Adipose tissue (tissue), 3 donors: ENCODE results near the gene CCDC144A. TPM values are rescaled to one million over a fixed set of nuclear protein-coding genes. Genes with fewer than 3 reads are reported as not detected.
A peak's percentile ranks its signal among the peaks of the same experiment; 100 is the strongest.
"Not testable (repeated sequence)": the region's sequence is repeated elsewhere in the genome, so short reads cannot be mapped to it uniquely, and the experiment has no call there.

Experiments used
- H3K27ac ChIP-seq: one replicate; pipeline ENCODE4 v1.5.1; 2013; ENCODE audit warnings: low read depth, low read length
- WGBS, 3 donors: extraction: QIAGEN DNeasy Blood & Tissue Kit; methylation state at CpG; one replicate each; pipeline ENCODE4 v1.1.7; 2013; 5-methylcytosine and 5-hydroxymethylcytosine counted together
- polyA plus RNA-seq, 3 donors: library from polyadenylated mRNA; stranded (reverse); fragments of 200-250 nt; gene quantifications; one replicate each; pipeline ENCODE4 v1.2.3, GENCODE V29; 2013
- donor health status: healthy with polysubstance abuse.
- donor health status: Bipolar disorder and iron deficiency.
- donor health status: healthy.

The CCDC144A gene, protein sequence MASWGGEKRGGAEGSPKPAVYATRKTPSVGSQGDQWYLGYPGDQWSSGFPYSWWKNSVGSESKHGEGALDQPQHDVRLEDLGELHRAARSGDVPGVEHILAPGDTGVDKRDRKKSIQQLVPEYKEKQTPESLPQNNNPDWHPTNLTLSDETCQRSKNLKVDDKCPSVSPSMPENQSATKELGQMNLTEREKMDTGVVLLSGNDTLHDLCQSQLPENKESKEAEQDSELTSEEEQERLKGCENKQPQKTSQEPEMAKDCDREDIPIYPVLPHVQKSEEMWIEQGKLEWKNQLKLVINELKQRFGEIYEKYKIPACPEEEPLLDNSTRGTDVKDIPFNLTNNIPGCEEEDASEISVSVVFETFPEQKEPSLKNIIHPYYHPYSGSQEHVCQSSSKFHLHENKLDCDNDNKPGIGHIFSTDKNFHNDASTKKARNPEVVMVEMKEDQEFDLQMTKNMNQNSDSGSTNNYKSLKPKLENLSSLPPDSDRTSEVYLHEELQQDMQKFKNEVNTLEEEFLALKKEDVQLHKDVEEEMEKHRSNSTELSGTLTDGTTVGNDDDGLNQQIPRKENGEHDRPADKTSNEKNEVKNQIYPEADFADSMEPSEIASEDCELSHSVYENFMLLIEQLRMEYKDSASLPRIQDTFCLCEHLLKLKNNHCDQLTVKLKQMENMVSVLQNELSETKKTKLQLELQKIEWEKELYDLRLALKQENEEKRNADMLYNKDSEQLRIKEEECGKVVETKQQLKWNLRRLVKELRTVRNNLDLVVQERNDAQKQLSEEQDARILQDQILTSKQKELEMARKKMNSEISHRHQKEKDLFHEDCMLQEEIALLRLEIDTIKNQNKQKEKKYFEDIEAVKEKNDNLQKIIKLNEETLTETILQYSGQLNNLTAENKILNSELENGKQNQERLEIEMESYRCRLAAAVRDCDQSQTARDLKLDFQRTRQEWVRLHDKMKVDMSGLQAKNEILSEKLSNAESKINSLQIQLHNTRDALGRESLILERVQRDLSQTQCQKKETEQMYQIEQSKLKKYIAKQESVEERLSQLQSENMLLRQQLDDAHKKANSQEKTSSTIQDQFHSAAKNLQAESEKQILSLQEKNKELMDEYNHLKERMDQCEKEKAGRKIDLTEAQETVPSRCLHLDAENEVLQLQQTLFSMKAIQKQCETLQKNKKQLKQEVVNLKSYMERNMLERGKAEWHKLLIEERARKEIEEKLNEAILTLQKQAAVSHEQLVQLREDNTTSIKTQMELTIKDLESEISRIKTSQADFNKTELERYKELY (N-terminal part only)
- 1 to 10 TPM in 2 of 3 donors, under 1 TPM in 1; 0.67 to 1.6 (median 1.5) TPM for polyA plus RNA-seq

DNA sequence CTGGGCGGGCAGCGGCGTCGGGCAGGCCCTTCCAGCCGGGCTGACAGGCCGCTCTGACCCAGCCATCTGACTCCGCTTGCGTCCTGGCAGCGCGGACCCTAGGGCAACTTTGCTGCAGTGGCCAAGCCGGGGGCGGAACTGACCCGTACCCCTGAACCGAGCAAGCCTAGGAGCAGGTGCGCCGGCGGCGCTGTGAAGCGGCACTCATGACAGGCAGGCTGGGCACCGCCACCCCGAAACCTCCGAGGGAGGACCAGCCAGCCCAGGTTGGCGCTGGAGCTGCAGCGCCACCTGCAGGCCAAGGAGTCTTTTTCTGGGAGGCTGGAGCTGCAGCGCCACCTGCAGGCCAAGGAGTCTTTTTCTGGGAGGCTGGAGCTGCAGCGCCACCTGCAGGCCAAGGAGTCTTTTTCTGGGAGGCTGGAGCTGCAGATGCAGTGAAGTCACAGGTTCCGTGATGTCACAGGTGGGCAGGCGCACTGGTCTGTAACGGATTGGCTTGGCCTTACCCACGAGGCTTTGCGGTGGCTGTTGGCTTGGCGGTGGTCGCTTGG lies at the start of gene CCDC144A:
TSS of gene CCDC144A (plus strand) at position 511 of the 551 bp plus-strand sequence. CDS start 160 bp downstream, outside the sequence.
- not testable (repeated sequence) for H3K27ac ChIP-seq
- 57 to 77% (median 58%) methylated on average over 19 to 33 of the region's 33 CpGs for WGBS, 3 donors

DNA sequence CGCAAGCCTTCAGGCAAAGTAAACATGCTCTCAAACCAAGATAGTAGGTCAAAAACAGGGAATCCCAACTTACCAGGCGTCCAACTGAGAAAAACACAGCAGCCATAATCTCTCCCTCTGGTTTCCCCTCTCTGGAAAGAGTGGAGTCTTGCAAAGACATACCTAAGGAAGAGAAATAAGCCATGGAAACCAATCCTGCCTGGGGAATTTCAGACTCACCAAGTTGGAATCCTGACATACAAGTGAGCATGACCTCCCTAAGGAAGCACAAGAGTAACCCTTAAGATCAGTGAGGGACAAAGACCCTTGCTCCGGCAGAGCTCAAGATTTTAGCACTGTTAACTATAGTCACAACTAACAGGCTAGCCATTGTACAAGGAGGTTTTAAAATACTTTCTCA lies 40.5 kb upstream of the CCDC144A start:
- WGBS, 3 donors, result 95 to 97% (median 96%) methylated on average over 3 of the region's 3 CpGs
- no peak overlapping the region for H3K27ac ChIP-seq

DNA sequence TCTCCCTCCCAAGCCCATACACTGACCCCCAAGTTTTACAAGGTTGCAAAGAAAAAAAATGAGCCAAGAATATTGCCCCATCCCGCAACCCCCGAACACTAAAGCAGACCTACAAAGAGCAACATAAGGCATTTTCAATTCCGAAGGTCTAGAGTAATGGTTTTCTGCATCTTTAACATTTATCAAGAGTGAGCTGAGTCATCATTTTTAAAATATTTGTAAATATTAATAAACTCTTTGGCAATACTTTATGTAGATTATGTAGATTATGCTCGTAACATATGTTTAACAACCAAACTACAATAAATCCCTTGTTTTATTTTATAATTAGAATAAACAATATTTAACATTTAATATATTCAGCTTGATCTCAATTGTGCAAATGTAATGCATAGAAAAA lies 37.8 kb upstream of the CCDC144A start:
- H3K27ac ChIP-seq, result no peak overlapping the region
- WGBS, 3 donors, result 95 to 96% (median 96%) methylated on average over 4 of the region's 4 CpGs

DNA sequence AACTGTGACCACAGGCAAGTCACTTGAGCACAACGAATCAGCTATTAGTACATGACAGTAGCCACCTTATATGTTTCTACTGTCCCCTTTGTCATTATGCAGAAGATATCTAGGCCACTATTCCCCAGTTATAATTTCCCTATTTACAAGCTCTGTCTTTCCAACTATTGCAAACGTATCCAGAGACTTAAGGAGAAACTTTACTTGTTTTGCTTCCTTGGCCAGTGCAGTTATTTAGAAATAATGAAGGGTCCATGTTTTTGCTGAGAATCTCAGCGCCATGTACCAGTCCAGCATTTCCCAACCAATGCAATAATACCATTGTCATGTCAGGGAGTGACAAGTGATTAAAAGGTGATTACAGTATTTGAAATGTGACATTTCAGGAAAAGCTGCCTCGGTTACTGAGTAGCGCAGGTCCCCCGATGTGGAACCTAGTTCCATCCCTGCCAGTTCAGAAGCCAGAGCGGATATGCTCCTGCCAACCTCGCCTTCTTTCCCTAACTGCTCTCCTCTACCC lies 37.1 kb upstream of the CCDC144A start:
- 5 to 14% (median 10%) methylated on average over 7 to 8 of the region's 8 CpGs for WGBS, 3 donors
- H3K27ac ChIP-seq, result peak overlapping the region; percentile 48

DNA sequence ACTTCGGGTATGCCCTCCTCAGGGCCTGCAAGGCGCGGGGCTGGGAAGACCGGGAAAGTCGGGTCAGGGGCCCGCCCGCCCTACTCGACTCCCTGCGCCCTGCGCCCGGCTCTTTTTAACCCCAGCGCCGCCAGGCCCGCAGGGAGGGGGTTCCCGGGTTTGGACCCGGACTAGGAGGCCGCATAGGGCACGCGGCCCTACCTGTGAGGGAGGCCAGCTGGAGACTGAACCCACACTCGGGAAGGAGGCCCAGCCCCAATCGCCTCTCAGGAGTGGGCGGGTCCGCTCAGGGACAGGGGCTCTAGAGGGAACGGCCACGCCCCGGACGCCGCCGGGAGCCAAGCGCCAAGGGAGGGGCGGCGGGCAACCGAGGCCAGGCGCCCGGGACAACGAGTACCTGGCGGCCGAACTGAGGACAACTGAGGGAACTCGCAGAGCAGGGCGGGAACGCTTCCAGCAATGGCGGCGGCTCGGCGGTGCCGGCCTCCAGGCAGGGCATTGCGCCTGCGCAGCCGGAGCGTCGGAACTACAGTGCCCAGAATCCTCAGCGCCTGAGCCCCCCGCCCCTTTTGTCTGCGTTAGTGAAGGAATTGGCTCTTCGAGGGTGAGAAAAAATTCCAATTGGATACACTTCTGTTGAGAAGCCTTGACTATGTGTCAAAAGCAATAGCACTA lies 36.5 kb upstream of the CCDC144A start, which contains the start of gene ZNF624:
TSS of gene ZNF624 (minus strand) at position 484 of the 675 bp plus-strand sequence.
- H3K27ac ChIP-seq, result peak within 1 kb of the TSS; percentile 48
- WGBS, 3 donors, result 0 to 1% (median 0%) methylated on average over 43 to 55 of the region's 55 CpGs

DNA sequence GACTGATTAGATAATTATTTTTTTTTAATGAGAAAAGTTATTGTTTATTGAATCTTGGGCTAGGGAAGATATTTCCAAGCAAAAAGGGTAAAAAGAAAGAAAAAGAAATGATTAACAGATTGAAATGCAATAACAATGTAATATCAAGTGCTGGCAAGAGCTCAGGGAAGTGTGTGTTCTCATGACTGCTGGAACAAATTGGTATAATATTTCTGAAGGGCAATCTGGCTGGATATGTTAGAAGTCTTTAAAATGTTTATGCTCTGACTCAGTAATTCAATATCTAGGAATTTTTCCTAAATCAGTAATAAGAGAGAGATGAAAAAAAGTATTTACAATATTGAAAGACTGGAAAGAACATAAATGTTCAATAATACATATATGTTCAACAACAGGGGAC lies 28.8 kb upstream of the CCDC144A start:
- no peak overlapping the region for H3K27ac ChIP-seq

DNA sequence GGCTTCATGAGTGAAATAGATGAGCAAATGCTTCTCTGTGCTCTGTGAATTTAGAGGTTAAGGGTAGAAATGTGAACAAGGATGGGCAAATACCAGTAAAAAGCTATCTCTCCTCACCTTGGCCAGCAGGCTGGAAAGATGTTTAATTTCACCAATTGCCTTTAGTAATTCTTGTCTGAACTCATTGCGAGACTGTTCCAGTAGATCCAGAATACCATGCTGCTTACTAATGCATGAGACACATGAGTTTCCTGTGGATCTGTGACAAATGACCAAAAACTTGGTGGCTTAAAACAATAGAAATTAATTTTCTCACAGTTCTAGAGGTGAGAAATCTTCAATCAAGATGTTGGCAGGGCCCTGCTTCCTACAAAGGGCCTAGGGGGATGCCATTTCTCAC lies 27.1 kb upstream of the CCDC144A start:
- no peak overlapping the region for H3K27ac ChIP-seq
- WGBS, 3 donors, result 91 to 93% (median 92%) methylated on average over 1 of the region's 1 CpG

DNA sequence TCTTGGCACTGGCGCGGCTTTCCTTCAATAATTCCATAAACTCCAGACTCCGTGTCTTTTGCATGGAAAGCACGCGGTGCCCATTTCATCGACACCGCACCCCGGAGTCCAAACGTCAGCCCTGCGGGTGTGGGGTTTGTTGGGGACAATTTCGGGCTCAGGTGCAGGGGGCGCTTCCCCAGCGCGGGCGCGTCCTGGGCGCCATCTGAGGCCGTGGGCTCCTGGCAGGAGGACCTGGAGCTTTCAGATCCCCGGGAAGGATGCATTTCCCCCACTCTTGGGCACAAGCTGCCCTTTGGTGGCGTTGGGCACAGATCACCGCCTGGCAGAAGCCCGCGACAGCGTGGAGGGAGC lies 23.5 kb upstream of the CCDC144A start:
- not testable (repeated sequence) for H3K27ac ChIP-seq
- 41 to 54% (median 47%) methylated on average over 21 to 24 of the region's 24 CpGs for WGBS, 3 donors

DNA sequence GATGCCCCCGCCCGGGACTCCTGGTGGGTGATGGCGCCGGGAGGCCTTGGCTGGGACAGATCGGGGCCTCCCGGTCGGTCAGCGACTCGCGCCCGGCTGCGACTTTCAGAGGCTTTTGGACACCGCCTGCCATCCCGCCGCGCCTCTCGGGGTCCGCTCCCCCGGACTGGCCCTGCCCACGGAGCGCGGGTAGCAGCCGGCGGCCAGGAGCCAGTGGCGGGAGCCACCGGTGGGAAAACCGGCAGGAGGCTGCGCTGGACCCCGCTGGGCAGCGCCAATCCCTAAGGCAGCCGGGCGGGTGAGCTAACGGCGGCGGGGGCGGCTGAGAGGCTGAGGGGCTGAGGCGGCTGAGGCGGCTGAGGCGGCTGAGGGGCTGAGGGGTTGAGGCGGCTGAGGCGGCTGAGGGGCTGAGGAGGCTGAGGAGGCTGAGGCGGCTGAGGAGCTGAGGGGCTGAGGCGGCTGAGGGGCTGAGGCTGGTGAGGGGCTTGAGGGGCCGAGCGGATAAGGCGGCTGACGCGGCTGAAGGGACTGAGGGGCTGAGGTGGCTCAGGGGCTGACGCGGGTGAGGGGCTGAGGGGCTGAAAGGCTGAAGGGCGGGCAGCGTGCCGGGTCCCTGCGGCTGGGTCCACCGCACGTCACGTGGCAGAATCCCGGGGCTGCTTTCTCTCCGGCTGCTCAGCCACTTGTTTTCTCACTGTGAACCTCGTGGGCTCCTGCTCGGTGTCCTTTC lies 23.0 kb upstream of the CCDC144A start:
- WGBS, 3 donors, result 1 to 4% (median 3%) methylated on average over 46 to 61 of the region's 61 CpGs
- not testable (repeated sequence) for H3K27ac ChIP-seq

DNA sequence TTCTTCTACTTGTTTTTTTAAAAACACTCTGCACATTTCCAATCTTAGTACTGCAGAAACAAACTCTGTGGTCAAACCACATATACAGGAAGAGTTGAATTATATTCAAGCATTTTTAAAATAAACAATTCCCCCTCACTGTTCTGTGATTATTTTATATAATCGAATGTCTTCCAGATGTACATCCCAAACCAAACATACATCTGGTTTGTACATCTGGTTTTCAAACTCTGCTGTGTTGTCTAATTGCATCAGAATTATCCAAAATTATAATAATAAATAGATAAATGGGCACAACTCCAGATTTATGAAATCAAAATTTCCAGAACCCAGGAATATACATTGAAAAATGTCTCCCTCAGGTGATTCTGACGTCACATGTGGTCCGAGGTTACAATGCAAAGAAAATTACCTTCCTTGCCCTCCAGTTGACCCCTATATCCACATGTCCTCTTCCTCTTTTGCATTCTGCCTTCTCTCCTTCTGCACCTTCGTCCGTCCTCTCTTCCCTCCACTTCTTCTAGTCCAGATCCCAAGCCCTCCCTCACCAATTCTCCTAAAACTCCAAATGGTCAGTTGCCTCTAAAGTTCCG lies 13.3 kb upstream of the CCDC144A start:
- WGBS, 3 donors, result 78 to 84% (median 82%) methylated on average over 6 of the region's 6 CpGs
- H3K27ac ChIP-seq, result no peak overlapping the region

DNA sequence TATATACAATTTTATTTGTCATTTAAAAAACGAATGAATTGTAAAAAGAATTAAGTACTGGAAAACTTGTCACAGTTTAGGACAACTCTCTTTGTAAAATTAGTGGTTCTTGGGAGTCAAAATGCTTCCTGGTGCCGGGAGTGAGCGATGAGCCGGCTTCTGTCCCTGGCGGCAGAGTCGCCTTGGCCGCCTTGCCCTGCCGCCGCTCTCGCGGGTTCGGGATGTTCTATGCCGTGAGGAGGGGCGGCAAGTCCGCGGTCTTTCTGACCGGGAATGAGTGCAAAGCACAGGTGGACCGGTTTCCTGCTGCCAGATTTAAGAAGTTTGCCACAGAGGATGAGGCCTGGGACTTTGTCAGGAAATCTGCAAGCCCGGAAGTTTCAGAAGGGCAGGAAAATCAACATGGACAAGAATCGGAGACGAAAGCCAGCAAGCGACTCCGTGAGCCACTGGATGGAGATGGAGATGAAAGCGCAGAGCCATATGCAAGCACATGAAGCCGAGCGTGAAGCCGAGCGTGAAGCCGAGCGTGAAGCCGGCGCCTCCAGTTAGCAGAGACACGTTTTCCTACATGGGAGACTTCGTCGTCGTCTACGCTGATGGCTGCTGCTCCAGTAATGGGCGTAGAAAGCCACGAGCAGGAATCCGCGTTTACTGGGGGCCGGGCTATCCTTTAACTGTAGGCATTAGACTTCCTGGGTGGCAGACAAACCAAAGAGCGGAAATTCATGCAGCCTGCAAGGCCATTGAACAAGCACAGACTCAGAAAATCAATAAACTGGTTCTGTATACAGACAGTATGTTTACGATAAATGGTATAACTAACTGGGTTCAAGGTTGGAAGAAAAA lies 6.5 kb upstream of the CCDC144A start:
- 40 to 43% (median 40%) methylated on average over 44 of the region's 44 CpGs for WGBS, 3 donors
- H3K27ac ChIP-seq, result not testable (repeated sequence)

DNA sequence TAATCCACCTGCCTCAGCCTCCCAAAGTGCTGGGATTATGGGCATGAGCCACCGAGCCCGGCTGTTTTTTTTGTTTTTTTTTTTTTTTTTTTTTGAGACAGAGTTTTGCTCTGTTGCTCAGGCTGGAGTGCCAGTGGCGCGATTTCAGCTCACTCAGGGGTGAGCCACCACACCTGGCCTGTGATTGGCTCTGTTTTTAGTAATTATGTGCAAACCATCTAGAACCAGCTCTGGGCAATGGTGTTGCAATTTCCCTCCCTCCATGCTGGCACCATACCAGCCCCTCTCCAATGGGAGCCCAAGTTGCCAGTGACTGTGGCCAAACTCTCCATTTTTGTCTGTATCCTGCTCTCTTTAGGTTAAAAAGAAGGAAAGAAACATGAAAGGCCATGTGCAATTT lies 4.0 kb upstream of the CCDC144A start:
- 83 to 84% (median 83%) methylated on average over 4 of the region's 4 CpGs for WGBS, 3 donors
- not testable (repeated sequence) for H3K27ac ChIP-seq

DNA sequence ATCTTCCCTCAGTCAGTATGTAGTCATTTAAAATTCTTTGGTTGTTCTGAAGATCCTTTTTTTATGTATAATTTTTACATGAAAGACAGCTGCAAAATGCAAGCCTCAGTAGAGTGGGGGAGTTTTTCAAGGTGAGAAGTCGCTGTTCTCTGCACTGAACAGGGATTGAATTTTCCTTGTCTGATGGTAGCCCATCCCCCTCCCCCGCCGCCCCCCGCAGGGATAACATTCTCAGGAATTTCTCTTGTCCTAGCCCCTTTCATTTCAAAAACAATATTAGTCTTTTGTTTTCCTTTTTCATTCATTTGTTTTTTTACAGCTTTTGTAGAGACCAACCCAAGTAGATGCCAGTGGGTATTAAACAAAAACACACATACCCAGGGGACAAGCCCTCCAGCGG lies 2.9 kb upstream of the CCDC144A start:
- not testable (repeated sequence) for H3K27ac ChIP-seq
- WGBS, 3 donors, result 52 to 61% (median 58%) methylated on average over 5 of the region's 5 CpGs

DNA sequence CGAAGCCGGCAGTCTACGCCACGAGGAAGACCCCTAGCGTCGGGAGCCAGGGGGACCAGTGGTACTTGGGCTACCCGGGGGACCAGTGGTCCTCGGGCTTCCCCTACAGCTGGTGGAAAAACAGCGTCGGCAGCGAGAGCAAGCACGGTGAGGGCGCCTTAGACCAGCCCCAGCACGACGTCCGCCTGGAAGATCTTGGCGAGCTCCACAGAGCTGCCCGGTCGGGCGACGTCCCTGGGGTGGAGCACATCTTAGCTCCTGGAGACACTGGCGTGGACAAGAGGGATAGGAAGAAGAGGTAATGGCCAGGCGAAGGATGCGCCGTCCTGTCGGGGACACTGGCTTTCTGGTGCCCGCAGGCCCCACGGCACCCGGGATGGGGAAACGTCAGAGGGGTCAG lies 406 bp downstream of the CCDC144A start:
- H3K27ac ChIP-seq, result not testable (repeated sequence)
- 64 to 96% (median 84%) methylated on average over 20 to 29 of the region's 30 CpGs for WGBS, 3 donors

DNA sequence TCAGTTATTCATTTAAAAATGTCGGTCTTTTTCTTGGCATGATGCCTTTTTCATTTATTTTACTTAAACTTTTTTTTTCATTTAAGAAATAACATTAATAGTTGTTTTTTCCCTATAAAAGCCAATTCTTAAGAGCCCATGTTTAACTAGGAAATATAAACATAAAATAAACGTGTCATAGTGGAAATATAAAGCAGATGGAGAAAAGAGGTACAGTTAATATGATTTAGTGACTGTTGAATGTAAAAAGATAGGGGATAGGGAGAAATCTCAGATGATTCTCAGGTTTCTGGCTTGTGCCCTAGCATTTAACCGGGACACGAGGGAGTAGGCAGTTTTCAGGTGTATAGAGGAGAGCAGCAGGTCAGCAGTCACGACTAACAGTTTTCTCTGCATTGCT lies 7.6 kb downstream of the CCDC144A start:
- WGBS, 3 donors, result 62 to 74% (median 66%) methylated on average over 5 of the region's 5 CpGs
- H3K27ac ChIP-seq, result not testable (repeated sequence)
